ENCODE measurements around the gene EEF1AKMT1.
A peak's percentile ranks its signal among the peaks of the same experiment; 100 is the strongest.

The EEF1AKMT1 gene

DNA sequence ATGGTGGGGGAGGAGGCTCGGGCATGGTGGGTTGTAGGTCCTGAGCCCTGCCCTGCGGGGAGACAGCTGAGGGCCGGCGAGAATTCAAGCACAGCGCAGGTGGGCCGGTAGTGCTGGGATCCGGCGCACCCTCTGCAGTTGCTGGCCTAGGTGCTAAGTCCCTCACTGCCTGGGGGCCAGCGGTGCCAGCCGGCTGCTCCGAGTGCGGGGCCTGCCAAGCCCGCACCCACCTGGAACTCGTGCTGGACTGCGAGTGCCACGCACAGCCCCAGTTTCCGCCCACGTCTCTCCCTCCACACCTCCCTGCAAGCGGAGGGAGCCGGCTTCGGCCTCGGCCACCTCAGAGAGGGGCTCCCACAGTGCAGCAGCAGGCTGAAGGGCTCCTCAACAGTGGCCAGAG lies 33.7 kb downstream of the EEF1AKMT1 start:
- H3K36me3 ChIP-seq (ENCODE audit: control insufficient read depth in 2 of 2, insufficient read depth in 2 of 2, low read length in 2 of 2) = no peaks in the 10 kb centered on the region
- H3K9me3 ChIP-seq (ENCODE audit: control insufficient read depth in 2 of 2, low read length in 2 of 2) = no peaks in the 10 kb centered on the region
- no peak overlapping the region for H3K9ac ChIP-seq (ENCODE audit: low read length in 2 of 2)
- H3K4me3 ChIP-seq (ENCODE audit: low read length in 2 of 2) = no peak overlapping the region
- H3K4me1 ChIP-seq (ENCODE audit: control insufficient read depth, insufficient read depth, low read length) = no peaks in the 10 kb centered on the region
- H3K27me3 ChIP-seq (ENCODE audit: control insufficient read depth in 1 of 2, insufficient read depth in 2 of 2, low read length in 2 of 2) = no peaks in the 10 kb centered on the region
- H3K27ac ChIP-seq (ENCODE audit: low read length) = no peak overlapping the region

DNA sequence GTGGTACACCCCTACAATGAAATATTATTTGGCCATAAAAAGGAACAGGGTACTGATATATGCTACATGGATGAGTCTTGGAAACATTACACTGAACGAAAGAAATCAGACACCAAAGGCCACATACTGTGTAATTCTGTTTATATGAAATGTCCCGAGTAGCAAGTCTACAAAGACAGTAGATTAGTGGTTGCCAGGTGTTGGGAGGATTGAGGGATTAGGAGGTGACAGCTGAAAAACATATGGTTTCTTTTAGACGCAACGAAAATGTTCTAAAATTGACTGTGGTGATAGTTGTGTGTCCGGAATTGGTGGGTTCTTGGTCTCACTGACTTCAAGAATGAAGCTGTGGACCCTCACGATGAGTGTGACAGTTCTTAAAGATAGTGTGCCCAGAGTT lies 35.1 kb downstream of the EEF1AKMT1 start:
- H3K4me3 ChIP-seq (ENCODE audit: low read length in 2 of 2) = no peak overlapping the region

DNA sequence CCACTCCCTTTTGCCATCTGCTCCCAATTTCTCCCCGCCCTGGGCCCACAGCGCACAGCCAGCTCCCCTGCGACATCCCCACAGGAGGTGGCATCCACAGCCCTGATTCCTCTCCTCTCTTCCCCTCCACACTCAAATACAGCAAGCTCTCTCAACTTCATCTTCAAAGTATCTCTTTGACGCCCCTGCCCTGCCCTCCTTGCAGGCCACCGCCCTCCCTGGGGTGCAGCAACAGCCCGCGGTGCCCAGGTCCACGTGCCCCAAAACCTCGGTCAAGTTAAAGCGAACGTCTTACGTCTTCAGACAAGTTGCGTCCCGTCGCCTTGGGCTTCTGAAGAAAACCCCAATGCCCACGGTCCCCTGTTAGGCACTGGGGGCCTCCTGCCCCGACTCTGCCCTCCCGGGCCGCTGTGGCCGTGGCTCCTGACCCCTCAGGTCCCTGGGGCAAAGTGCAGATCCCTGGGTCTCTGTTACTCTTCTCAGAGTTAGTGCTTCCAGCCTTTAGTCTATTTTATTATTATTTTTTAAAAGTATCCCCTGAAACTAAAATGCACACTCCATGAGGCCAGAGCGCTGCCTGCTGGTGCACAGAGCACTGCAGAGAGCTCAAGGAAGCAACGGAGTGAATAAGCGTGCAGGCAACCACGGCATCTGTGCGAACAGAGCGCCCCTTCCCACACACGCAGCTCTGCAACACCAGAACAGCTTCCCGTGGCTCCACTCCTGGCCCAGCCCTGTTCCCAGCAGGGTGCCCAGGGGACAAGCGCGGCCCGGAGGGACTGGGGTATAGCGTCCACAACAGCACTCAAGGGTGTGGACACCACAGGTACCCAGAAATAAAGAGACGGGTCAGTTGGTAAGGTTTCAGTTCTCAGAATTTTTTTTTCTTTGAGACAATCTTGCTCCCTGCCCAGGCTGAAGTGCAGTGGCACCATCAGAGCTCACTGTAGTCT lies 43.9 kb downstream of the EEF1AKMT1 start:
- Histone ChIP-seq H3K4me3 (ENCODE audit: low read length in 2 of 2) (no peak overlapping the region), H3K9me3 (ENCODE audit: control insufficient read depth in 2 of 2, low read length in 2 of 2) (no peaks in the 10 kb centered on the region), H3K9ac (ENCODE audit: low read length in 2 of 2) (no peak overlapping the region), H3K27ac (ENCODE audit: low read length) (no peak overlapping the region), H3K36me3 (ENCODE audit: control insufficient read depth in 2 of 2, insufficient read depth in 2 of 2, low read length in 2 of 2) (peaks cover 4 to 5% of the 10 kb centered on the region in 2 donors), H3K4me1 (ENCODE audit: control insufficient read depth, insufficient read depth, low read length) (no peaks in the 10 kb centered on the region), H3K27me3 (ENCODE audit: control insufficient read depth in 1 of 2, insufficient read depth in 2 of 2, low read length in 2 of 2) (no peaks in the 10 kb centered on the region)

More for the DNA sequence above, 35.1 kb downstream of the EEF1AKMT1 start:
- H3K27me3 ChIP-seq (ENCODE audit: control insufficient read depth in 1 of 2, insufficient read depth in 2 of 2, low read length in 2 of 2) = no peaks in the 10 kb centered on the region
- no peaks in the 10 kb centered on the region for H3K36me3 ChIP-seq (ENCODE audit: control insufficient read depth in 2 of 2, insufficient read depth in 2 of 2, low read length in 2 of 2)
- no peaks in the 10 kb centered on the region for H3K9me3 ChIP-seq (ENCODE audit: control insufficient read depth in 2 of 2, low read length in 2 of 2)
- H3K27ac ChIP-seq (ENCODE audit: low read length) = no peak overlapping the region
- H3K4me1 ChIP-seq (ENCODE audit: control insufficient read depth, insufficient read depth, low read length) = no peaks in the 10 kb centered on the region
- no peak overlapping the region for H3K9ac ChIP-seq (ENCODE audit: low read length in 2 of 2)

DNA sequence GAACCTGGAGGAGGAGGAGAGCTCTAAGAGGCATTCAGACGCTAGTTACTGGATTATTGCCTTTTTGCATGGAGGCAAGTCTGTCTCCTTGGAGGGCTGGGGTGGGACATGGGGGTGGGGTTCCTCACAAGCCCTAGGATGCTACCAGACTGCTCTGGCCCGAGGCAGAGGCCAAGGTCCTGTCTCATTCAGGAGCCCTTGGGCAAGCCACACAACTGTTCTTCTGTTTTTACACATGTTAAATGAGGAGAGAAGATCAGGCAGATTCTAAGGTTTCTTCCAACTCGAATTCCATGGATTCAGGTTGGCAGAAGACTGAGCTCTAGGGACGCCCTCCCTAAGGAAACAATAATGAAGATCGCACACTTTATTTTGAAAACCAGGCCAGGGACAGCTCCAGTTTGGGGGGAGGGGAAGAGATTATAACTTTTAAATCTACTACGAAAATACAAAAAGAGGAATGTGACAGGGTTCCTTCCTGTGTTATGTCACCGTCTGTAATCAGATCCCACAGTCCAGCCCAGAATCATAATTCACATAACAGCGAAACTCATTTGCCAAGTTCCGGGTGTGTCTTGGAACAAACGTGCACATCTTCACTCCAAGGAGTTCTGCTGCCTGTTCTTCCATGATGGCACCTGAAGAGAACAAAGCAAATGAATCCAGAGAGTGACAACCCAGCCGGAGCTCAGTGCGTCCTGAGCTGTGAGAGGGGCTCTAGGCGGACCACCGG lies 45.0 kb downstream of the EEF1AKMT1 start:
- Histone ChIP-seq H3K9me3 (ENCODE audit: control insufficient read depth in 2 of 2, low read length in 2 of 2) (no peaks in the 10 kb centered on the region), H3K4me1 (ENCODE audit: control insufficient read depth, insufficient read depth, low read length) (no peaks in the 10 kb centered on the region), H3K9ac (ENCODE audit: low read length in 2 of 2) (no peak overlapping the region), H3K27ac (ENCODE audit: low read length) (no peak overlapping the region), H3K4me3 (ENCODE audit: low read length in 2 of 2) (no peak overlapping the region), H3K36me3 (ENCODE audit: control insufficient read depth in 2 of 2, insufficient read depth in 2 of 2, low read length in 2 of 2) (peaks cover 4 to 5% of the 10 kb centered on the region in 2 donors), H3K27me3 (ENCODE audit: control insufficient read depth in 1 of 2, insufficient read depth in 2 of 2, low read length in 2 of 2) (no peaks in the 10 kb centered on the region)

DNA sequence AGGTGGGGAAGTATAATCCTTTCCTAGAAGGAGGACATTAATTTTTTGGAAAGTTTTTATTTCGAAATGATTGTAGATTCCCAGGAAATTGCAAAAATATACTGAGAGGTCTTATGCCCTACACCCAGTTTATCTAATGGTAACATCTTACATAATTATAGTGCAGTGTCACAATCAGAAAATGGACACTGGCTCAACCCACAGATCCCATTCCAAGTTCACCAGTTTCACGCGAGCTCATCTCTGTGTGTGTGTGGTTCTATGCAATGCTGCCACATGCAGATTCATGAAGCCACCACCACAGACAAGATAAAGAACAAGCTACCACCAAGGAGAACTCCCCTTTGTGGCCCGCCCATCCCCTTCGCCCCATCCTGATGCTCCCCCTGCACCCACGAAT lies 45.9 kb downstream of the EEF1AKMT1 start:
- H3K27me3 ChIP-seq (ENCODE audit: control insufficient read depth in 1 of 2, insufficient read depth in 2 of 2, low read length in 2 of 2) = no peaks in the 10 kb centered on the region
- no peaks in the 10 kb centered on the region for H3K4me1 ChIP-seq (ENCODE audit: control insufficient read depth, insufficient read depth, low read length)
- no peaks in the 10 kb centered on the region for H3K9me3 ChIP-seq (ENCODE audit: control insufficient read depth in 2 of 2, low read length in 2 of 2)
- H3K36me3 ChIP-seq (ENCODE audit: control insufficient read depth in 2 of 2, insufficient read depth in 2 of 2, low read length in 2 of 2) = peaks cover 4 to 5% of the 10 kb centered on the region in 2 donors
- H3K27ac ChIP-seq (ENCODE audit: low read length) = no peak overlapping the region
- no peak overlapping the region for H3K4me3 ChIP-seq (ENCODE audit: low read length in 2 of 2)
- H3K9ac ChIP-seq (ENCODE audit: low read length in 2 of 2) = no peak overlapping the region

DNA sequence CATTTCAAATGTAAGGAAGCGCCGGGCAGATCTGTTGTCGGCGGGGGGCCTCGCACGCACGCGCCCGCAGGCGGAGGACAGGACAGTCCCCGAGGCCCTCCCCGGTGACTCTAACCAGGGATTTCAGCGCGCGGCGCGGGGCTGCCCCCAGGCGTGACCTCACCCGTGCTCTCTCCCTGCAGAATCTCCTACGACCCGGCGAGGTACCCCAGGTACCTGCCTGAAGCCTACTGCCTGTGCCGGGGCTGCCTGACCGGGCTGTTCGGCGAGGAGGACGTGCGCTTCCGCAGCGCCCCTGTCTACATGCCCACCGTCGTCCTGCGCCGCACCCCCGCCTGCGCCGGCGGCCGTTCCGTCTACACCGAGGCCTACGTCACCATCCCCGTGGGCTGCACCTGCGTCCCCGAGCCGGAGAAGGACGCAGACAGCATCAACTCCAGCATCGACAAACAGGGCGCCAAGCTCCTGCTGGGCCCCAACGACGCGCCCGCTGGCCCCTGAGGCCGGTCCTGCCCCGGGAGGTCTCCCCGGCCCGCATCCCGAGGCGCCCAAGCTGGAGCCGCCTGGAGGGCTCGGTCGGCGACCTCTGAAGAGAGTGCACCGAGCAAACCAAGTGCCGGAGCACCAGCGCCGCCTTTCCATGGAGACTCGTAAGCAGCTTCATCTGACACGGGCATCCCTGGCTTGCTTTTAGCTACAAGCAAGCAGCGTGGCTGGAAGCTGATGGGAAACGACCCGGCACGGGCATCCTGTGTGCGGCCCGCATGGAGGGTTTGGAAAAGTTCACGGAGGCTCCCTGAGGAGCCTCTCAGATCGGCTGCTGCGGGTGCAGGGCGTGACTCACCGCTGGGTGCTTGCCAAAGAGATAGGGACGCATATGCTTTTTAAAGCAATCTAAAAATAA lies 52.1 kb downstream of the EEF1AKMT1 start:
- H3K27ac ChIP-seq (ENCODE audit: low read length) = no peak overlapping the region
- H3K27me3 ChIP-seq (ENCODE audit: control insufficient read depth in 1 of 2, insufficient read depth in 2 of 2, low read length in 2 of 2) = peaks cover 0 to 9% of the 10 kb centered on the region in 2 donors
- H3K4me3 ChIP-seq (ENCODE audit: low read length in 2 of 2) = peak overlapping the region; percentile 60 to 74
- H3K36me3 ChIP-seq (ENCODE audit: control insufficient read depth in 2 of 2, insufficient read depth in 2 of 2, low read length in 2 of 2) = no peaks in the 10 kb centered on the region
- no peaks in the 10 kb centered on the region for H3K9me3 ChIP-seq (ENCODE audit: control insufficient read depth in 2 of 2, low read length in 2 of 2)
- H3K9ac ChIP-seq (ENCODE audit: low read length in 2 of 2) = peak overlapping the region; percentile 29 to 47
- peaks cover 9% of the 10 kb centered on the region for H3K4me1 ChIP-seq (ENCODE audit: control insufficient read depth, insufficient read depth, low read length)

DNA sequence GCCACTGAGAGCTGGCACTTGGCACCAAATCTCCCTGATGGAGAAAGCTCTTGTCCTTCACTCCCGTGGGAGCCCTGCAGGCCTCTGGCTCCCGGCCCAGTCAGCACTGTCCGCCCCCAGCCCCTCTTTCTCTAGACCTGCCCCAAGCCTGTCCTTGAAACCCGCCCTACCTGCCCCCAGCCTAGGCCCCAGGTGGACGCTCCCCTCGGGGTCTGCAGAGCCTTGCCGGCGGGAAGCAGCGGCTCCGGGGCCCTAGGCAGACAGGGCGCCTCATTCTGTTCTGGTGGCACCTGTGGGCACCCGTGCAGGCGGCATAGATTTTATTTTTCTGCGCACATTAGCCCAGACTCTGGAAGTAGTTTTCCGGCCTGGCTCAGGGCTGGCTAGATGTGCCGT lies 52.7 kb downstream of the EEF1AKMT1 start:
- Histone ChIP-seq H3K9ac (ENCODE audit: low read length in 2 of 2) (no peak overlapping the region), H3K9me3 (ENCODE audit: control insufficient read depth in 2 of 2, low read length in 2 of 2) (no peaks in the 10 kb centered on the region), H3K4me3 (ENCODE audit: low read length in 2 of 2) (peak overlapping the region in 1 of 2 donors; percentile 74), H3K36me3 (ENCODE audit: control insufficient read depth in 2 of 2, insufficient read depth in 2 of 2, low read length in 2 of 2) (no peaks in the 10 kb centered on the region), H3K27ac (ENCODE audit: low read length) (no peak overlapping the region), H3K27me3 (ENCODE audit: control insufficient read depth in 1 of 2, insufficient read depth in 2 of 2, low read length in 2 of 2) (peaks cover 0 to 9% of the 10 kb centered on the region in 2 donors), H3K4me1 (ENCODE audit: control insufficient read depth, insufficient read depth, low read length) (peaks cover 9% of the 10 kb centered on the region)

DNA sequence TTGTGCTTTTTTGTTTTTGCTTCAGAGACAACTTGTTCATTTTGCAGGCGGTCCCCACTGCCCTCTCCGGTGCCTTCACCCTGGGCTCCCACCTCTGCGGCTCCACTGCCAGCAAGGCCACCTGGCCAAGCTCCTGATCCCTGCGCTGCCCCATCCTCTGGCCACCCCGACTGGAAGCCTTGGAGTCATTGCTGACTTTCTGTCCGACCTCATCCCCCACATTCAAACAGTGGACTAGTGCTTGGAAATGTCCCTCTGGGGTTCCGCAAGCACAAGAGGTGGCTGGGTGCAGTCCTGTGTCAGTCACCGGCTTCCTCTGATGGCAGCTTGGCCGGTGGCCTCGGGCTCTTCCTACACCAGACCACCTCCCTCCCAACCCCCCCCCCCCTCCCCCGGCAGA lies 53.3 kb downstream of the EEF1AKMT1 start:
- peaks cover 9% of the 10 kb centered on the region for H3K4me1 ChIP-seq (ENCODE audit: control insufficient read depth, insufficient read depth, low read length)
- peaks cover 0 to 9% of the 10 kb centered on the region in 2 donors for H3K27me3 ChIP-seq (ENCODE audit: control insufficient read depth in 1 of 2, insufficient read depth in 2 of 2, low read length in 2 of 2)
- no peaks in the 10 kb centered on the region for H3K36me3 ChIP-seq (ENCODE audit: control insufficient read depth in 2 of 2, insufficient read depth in 2 of 2, low read length in 2 of 2)
- H3K9me3 ChIP-seq (ENCODE audit: control insufficient read depth in 2 of 2, low read length in 2 of 2) = no peaks in the 10 kb centered on the region
- no peak overlapping the region for H3K27ac ChIP-seq (ENCODE audit: low read length)
- no peak overlapping the region for H3K4me3 ChIP-seq (ENCODE audit: low read length in 2 of 2)
- no peak overlapping the region for H3K9ac ChIP-seq (ENCODE audit: low read length in 2 of 2)

DNA sequence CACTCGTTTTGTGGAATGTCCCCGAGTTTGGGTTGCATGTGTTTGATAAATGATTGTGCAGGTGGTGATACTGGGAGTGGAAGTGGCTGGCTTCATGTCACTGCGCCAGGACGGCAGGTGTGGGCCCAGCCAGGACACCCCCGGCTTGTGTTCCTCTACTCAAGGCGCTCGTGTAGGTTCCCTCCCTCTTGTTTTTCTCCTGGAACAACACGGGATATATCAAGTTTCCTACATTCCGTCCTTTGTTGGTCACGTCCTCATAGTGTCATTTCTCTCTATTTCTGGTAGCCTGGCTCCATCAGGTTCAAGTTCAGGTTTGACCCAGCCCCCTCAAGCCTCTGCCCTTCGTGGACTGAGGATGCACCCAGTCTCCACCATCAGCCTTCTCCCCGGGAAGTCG lies 54.0 kb downstream of the EEF1AKMT1 start:
- Histone ChIP-seq H3K4me1 (ENCODE audit: control insufficient read depth, insufficient read depth, low read length) (peaks cover 15% of the 10 kb centered on the region), H3K27me3 (ENCODE audit: control insufficient read depth in 1 of 2, insufficient read depth in 2 of 2, low read length in 2 of 2) (peaks cover 0 to 9% of the 10 kb centered on the region in 2 donors), H3K9ac (ENCODE audit: low read length in 2 of 2) (no peak overlapping the region), H3K27ac (ENCODE audit: low read length) (no peak overlapping the region), H3K36me3 (ENCODE audit: control insufficient read depth in 2 of 2, insufficient read depth in 2 of 2, low read length in 2 of 2) (no peaks in the 10 kb centered on the region), H3K4me3 (ENCODE audit: low read length in 2 of 2) (no peak overlapping the region), H3K9me3 (ENCODE audit: control insufficient read depth in 2 of 2, low read length in 2 of 2) (no peaks in the 10 kb centered on the region)

DNA sequence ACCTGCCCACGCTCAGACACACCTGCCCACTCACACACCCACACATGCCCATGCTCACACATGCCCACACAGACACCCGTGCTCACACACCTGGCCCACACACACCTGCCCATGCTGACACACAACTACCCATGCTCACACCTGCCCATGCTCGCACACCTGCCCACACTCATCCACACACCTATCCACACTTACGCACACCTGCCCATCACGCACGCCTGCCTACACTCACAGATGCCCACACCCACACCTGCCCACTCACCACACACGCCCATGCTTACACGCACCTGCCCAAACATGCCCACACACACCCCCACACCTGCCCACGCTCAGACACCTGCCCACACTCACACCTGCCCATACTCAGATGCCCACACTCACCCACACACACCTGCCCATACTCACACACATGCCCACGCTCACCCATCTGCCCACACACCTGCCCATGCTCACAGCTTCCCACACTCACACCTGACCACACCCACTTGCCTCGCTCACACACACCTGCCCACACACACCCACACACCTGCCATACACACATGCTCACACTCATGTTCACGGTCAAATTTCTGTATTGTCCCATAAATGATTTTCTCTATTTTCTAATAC lies 54.7 kb downstream of the EEF1AKMT1 start:
- Histone ChIP-seq H3K9ac (ENCODE audit: low read length in 2 of 2) (no peak overlapping the region), H3K36me3 (ENCODE audit: control insufficient read depth in 2 of 2, insufficient read depth in 2 of 2, low read length in 2 of 2) (no peaks in the 10 kb centered on the region), H3K4me3 (ENCODE audit: low read length in 2 of 2) (no peak overlapping the region), H3K27me3 (ENCODE audit: control insufficient read depth in 1 of 2, insufficient read depth in 2 of 2, low read length in 2 of 2) (peaks cover 0 to 9% of the 10 kb centered on the region in 2 donors), H3K4me1 (ENCODE audit: control insufficient read depth, insufficient read depth, low read length) (peaks cover 22% of the 10 kb centered on the region), H3K27ac (ENCODE audit: low read length) (no peak overlapping the region), H3K9me3 (ENCODE audit: control insufficient read depth in 2 of 2, low read length in 2 of 2) (no peaks in the 10 kb centered on the region)

Data from stomach smooth muscle (tissue), 2 donors.